Fibroblast of peridontal ligament (primary cell): ENCODE results near the gene CENPH.
"Not testable (repeated sequence)": the region's sequence is repeated elsewhere in the genome, so short reads cannot be mapped to it uniquely, and the experiment has no call there.

Experiments used
- DNase-seq: peaks from one replicate; pipeline ENCODE4 v3.0.0-alpha.2; 2010; ENCODE audit errors: extremely low read depth

The CENPH gene

GRCh38 chr5:69209602-69210001 lies 20.2 kb downstream of the CENPH start:
- DNase-seq: peak; percentile 58

GRCh38 chr5:69211200-69211599 lies 21.8 kb downstream of the CENPH start:
- DNase-seq: no peak

GRCh38 chr5:69212022-69212421 lies 22.6 kb downstream of the CENPH start:
- DNase-seq: no peak

- peak; percentile 72 for DNase-seq
These were observed 24.3 kb downstream of the CENPH start for GRCh38 chr5:69213513-69214215.

GRCh38 chr5:69217151-69217511 lies 27.7 kb downstream of the CENPH start:
- DNase-seq: no peak

GRCh38 chr5:69217548-69218526 lies 28.5 kb downstream of the CENPH start:
- DNase-seq: peak; percentile 85

GRCh38 chr5:69219939-69220338 lies 30.6 kb downstream of the CENPH start:
- no peak for DNase-seq

- DNase-seq: not testable (repeated sequence)
These were observed 31.0 kb downstream of the CENPH start for GRCh38 chr5:69220371-69220770.

- DNase-seq: not testable (repeated sequence)
These were observed 31.4 kb downstream of the CENPH start for GRCh38 chr5:69220833-69221232.

- DNase-seq: no peak
These were observed 35.1 kb downstream of the CENPH start for GRCh38 chr5:69224520-69224919.

GRCh38 chr5:69225860-69226259 lies 36.5 kb downstream of the CENPH start:
- no peak for DNase-seq

GRCh38 chr5:69230181-69230580 lies 40.8 kb downstream of the CENPH start:
- no peak for DNase-seq

GRCh38 chr5:69231281-69231680 lies 41.9 kb downstream of the CENPH start:
- no peak for DNase-seq

GRCh38 chr5:69231851-69232250 lies 42.5 kb downstream of the CENPH start:
- peak; percentile 37 for DNase-seq

- DNase-seq: peak; percentile 91
These were observed 45.3 kb downstream of the CENPH start, which contains the start of gene CDK7 for GRCh38 chr5:69234457-69235268. Gene CDK7 (plus strand): TSS chr5:69234886. CDS start chr5:69234976, 90 bp downstream.

- not testable (repeated sequence) for DNase-seq
These were observed 47.4 kb downstream of the CENPH start for GRCh38 chr5:69236733-69237132.

- DNase-seq: no peak
These were observed 48.5 kb downstream of the CENPH start for GRCh38 chr5:69237877-69238276.

GRCh38 chr5:69238760-69239251 lies 49.4 kb downstream of the CENPH start:
- peak; percentile 80 for DNase-seq

GRCh38 chr5:69242215-69242927 lies 53.0 kb downstream of the CENPH start:
- no peak for DNase-seq

- no peak for DNase-seq
These were observed 55.6 kb downstream of the CENPH start for GRCh38 chr5:69245031-69245430.

- no peak for DNase-seq
These were observed 58.6 kb downstream of the CENPH start for GRCh38 chr5:69248019-69248418.
